Gastrocnemius medialis (tissue), 4 donors: ENCODE measurements around the gene CNPY2. TPM values are rescaled to one million over a fixed set of nuclear protein-coding genes. Genes with fewer than 3 reads are reported as not detected.

ENCODE experiments used
- ATAC-seq, 2 donors: fragments of 150-250 bp; one replicate each; pipeline ENCODE4 v1.9.1; 2016
- DNase-seq, 2 donors: peaks; one replicate each; pipeline ENCODE4 v3.0.0-alpha.2; 2019
- H3K27ac ChIP-seq, 4 donors: fragments of 200-600 bp; sonication (generic); 1 replicate in 1 of 4; 2 replicates in 3 of 4; pipeline ENCODE4 v1.5.1; 2016 to 2018; ENCODE audit warnings: mild to moderate bottlenecking in 2 of 4, moderate library complexity in 1 of 4
- H3K27me3 ChIP-seq, 3 donors: fragments of 200-600 bp; sonication (generic) in 2 of 3; 1 replicate in 1 of 3; 2 replicates in 2 of 3; pipeline versions ENCODE4 v1.5.1 to v1.6.0; 2016 to 2019; ENCODE audit warnings: mild to moderate bottlenecking in 1 of 3, moderate library complexity in 1 of 3
- H3K36me3 ChIP-seq, 2 donors: fragments of 200-600 bp; sonication (generic) in 1 of 2; one replicate each; pipeline ENCODE4 v1.5.1; 2017 to 2018
- H3K4me1 ChIP-seq, 2 donors: fragments of 200-600 bp; sonication (generic) in 1 of 2; one replicate each; pipeline ENCODE4 v1.5.1; 2016 to 2017; ENCODE audit warnings: mild to moderate bottlenecking in 2 of 2
- H3K4me3 ChIP-seq, 4 donors: fragments of 200-600 bp; sonication (generic) in 3 of 4; 1 replicate in 1 of 4; 2 replicates in 3 of 4; pipeline ENCODE4 v1.5.1; 2016 to 2019; ENCODE audit warnings: mild to moderate bottlenecking in 2 of 4
- H3K9me3 ChIP-seq, 3 donors: fragments of 200-600 bp; sonication (generic) in 2 of 3; 1 replicate in 1 of 3; 2 replicates in 2 of 3; pipeline ENCODE4 v1.5.1; 2016 to 2019
- POLR2A ChIP-seq, 2 donors: fragments of 450-650 bp; IDR thresholded peaks; one replicate each; pipeline ENCODE4 v1.6.1; 2017; ENCODE audit warnings: antibody characterized with exemption in 2 of 2, mild to moderate bottlenecking in 2 of 2, moderate library complexity in 2 of 2
- in situ Hi-C, 4 donors: fragments of 200-750 bp; cut with MboI; loops; one replicate each; pipeline versions ENCODE4 v1.15.0 to v1.8.0; 2017; ENCODE audit warnings: low sequenced_read_pairs in 4 of 4
- intact Hi-C: fragments of 100-400 bp; cut with DNase I; formaldehyde crosslinking; loops from one replicate; pipeline ENCODE4 v1.15.1; 2023; ENCODE audit warnings: low total_unique reads
- total RNA-seq, 4 donors: library from RNA; depleted of rRNA; stranded (reverse); fragments of >200 nt; gene quantifications; one replicate each; pipeline versions ENCODE4 v1.1.0 to v1.2.3, GENCODE V29; 2016
- TF ChIP-seq, protein P1 (sequence below), 5 experiments: fragments of 450-650 bp in 3 of 5; fragments of 200-600 bp in 2 of 5; sonication (generic) in 2 of 5; IDR thresholded peaks in 4 of 5; conservative IDR thresholded peaks in 1 of 5; 1 replicate in 4 of 5; 2 replicates in 1 of 5; pipeline ENCODE4 v1.5.1; 2016 to 2019; ENCODE audit warnings: antibody characterized with exemption in 5 of 5, mild to moderate bottlenecking in 3 of 5, moderate library complexity in 3 of 5

The CNPY2 gene
- total RNA-seq, 4 donors from 2014 or later, result 21.7 to 59.1 (median 28.4) TPM

DNA sequence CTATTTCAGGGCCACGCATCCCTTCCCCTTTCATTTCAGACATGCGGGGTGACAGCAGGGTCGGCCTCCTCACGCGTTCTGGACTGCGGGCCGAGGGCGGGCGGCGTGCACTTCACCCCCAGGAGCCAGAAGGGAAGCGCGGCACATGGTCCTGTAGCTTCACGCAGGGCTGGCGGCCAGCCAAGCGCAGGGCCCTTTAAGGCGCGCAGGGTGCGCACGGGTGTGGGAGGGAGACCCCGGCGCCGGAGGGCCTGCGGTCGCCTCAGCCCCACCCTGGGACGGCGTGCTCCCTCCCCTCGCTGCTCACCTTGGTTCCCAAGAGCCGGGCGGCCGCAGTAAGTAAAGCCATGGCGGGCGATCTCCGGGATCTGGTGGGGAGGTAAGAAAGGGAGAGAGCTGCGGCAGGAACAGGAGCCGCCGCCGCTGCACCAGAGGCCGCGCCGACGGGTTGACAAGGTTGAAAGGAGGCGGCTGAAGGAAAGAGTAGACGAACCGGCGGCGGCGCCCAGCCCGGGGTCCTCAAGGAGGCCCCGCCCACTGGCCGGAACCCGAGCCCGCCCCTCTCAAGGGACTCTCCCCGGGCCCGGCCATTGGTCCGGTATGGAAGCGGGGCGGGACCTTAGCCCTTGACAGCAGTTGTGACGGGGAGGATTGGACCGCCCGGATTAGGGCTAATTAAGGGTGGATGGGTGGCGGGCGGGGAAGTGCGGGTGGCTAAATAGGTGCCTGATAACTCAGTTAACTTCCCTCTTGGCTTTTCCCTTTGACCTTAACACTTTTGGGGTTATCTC, 15.7 kb downstream of the CNPY2 start, which contains the start of gene CS:
Gene CS (minus strand): TSS at position 478 of the 791 bp plus-strand sequence. CDS start 129 bp downstream, at position 349.
- TF ChIP-seq, protein P1, sequence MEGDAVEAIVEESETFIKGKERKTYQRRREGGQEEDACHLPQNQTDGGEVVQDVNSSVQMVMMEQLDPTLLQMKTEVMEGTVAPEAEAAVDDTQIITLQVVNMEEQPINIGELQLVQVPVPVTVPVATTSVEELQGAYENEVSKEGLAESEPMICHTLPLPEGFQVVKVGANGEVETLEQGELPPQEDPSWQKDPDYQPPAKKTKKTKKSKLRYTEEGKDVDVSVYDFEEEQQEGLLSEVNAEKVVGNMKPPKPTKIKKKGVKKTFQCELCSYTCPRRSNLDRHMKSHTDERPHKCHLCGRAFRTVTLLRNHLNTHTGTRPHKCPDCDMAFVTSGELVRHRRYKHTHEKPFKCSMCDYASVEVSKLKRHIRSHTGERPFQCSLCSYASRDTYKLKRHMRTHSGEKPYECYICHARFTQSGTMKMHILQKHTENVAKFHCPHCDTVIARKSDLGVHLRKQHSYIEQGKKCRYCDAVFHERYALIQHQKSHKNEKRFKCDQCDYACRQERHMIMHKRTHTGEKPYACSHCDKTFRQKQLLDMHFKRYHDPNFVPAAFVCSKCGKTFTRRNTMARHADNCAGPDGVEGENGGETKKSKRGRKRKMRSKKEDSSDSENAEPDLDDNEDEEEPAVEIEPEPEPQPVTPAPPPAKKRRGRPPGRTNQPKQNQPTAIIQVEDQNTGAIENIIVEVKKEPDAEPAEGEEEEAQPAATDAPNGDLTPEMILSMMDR (IDR thresholded peaks at IDR 0.05 in 4 of 5, conservative IDR thresholded peaks at IDR 0.05 in 1 of 5), result peak in 1 of 5 experiments; percentile 29
- peak; percentile 86 to 92 for TF ChIP-seq POLR2A (IDR thresholded peaks at IDR 0.05)
- Histone ChIP-seq H3K4me3 (peak within 1 kb of the TSS; percentile 74 to 95 (median 86)), H3K27ac (peak within 1 kb of the TSS; percentile 91 to 97 (median 94)), H3K9me3 (no peaks in the 10 kb centered on the region), H3K4me1 (peaks cover 66 to 71% of the 10 kb centered on the region in 2 donors), H3K27me3 (no peaks in the 10 kb centered on the region), H3K36me3 (no peaks in the 10 kb centered on the region)
- ATAC-seq (peak; percentile 82 to 94), DNase-seq (peak; percentile 99)
- intact Hi-C loops (loop anchor here (1.0 to 2.0 kb wide), 4 partner anchors 16 to 107 kb away; no protein-coding TSS in a partner anchor), in situ Hi-C loops (no loop called here)

DNA sequence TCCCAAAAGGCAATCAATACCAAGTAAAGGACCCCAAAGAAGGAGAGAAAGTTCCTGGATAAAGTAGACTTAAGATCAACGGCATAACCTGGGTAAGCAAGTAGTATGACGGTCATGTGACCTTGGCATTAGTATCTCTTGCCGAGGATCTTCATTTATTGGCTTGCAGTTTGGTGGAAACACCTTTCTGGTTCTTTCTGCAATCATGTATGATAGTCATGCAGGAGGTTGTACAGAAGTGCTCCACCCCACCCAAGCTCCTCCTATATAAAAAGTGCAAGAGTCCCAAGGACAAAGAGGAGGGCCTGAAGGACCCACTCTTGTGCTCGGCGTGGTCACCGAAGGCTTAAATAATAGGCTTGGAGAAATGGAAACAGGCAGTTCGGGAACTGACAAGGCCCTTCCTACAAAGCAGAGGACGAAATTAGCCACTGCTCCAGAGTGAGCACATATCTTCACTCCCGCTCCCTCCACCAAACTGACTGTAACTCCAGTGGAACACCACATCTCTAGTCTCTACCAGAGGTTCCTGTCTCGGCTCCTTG, 16.4 kb downstream of the CNPY2 start:
- DNase-seq, result no peak
- Histone ChIP-seq H3K4me1 (peaks cover 72 to 78% of the 10 kb centered on the region in 2 donors), H3K4me3 (peak overlapping the region; percentile 74 to 95 (median 86)), H3K36me3 (no peaks in the 10 kb centered on the region), H3K27ac (peak overlapping the region; percentile 91 to 97 (median 94)), H3K9me3 (no peaks in the 10 kb centered on the region), H3K27me3 (no peaks in the 10 kb centered on the region)
- no peak for TF ChIP-seq POLR2A (IDR thresholded peaks at IDR 0.05)
- TF ChIP-seq, protein P1 (IDR thresholded peaks at IDR 0.05 in 4 of 5, conservative IDR thresholded peaks at IDR 0.05 in 1 of 5), result no peak
- in situ Hi-C loops, result no loop called here
- intact Hi-C loops, result no loop called here
- ATAC-seq, result peak; percentile 2 to 8

DNA sequence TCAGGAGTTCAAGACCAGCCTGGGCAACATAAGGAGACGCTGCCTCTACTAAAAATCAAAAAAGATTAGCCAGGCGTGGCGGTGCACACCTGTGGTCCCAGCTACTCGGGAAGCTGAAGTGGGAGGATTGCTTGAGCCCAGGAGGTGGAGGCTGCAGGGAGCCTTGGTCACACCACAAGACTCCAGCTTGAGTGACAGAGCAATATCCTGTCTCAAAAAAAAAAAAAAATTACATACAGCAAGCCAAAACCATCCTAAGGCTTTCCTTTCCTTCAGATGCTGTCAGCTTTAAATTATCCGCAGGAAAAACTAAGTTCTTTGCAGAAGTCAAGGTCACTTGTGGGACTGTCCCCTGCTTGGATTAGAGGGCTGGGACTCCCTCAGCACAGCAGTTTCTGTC, 17.0 kb downstream of the CNPY2 start:
- H3K27me3 ChIP-seq, result no peaks in the 10 kb centered on the region
- DNase-seq (no peak), ATAC-seq (no peak)
- peak overlapping the region; percentile 74 to 95 (median 86) for H3K4me3 ChIP-seq
- intact Hi-C loops, result no loop called here
- TF ChIP-seq POLR2A (IDR thresholded peaks at IDR 0.05), result no peak
- TF ChIP-seq, protein P1 (IDR thresholded peaks at IDR 0.05 in 4 of 5, conservative IDR thresholded peaks at IDR 0.05 in 1 of 5), result no peak
- no peaks in the 10 kb centered on the region for H3K9me3 ChIP-seq
- H3K4me1 ChIP-seq, result peaks cover 78 to 83% of the 10 kb centered on the region in 2 donors
- H3K36me3 ChIP-seq, result no peaks in the 10 kb centered on the region
- in situ Hi-C loops, result no loop called here
- H3K27ac ChIP-seq, result peak overlapping the region; percentile 91 to 97 (median 94)

DNA sequence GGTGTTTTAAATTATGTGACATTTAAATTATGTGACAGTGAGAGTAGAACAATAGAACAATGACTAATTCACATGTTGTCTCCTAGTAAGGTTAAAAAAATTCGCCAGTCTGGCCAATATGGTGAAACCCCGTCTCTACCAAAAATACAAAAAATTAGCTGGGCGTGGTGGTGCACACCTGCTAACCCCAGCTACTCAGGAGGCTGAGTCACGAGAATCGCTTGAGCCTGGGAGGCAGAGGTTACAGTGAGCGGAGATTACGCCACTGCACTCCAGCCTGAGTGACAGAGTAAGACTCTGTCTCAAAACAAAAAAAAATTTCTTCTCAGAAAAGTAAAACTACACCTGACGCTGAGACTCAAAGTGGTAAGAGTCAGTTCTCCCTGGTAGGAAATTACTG, 18.4 kb downstream of the CNPY2 start:
- peaks cover 79 to 88% of the 10 kb centered on the region in 2 donors for H3K4me1 ChIP-seq
- H3K4me3 ChIP-seq, result no peak overlapping the region
- in situ Hi-C loops (no loop called here), intact Hi-C loops (no loop called here)
- no peaks in the 10 kb centered on the region for H3K27me3 ChIP-seq
- TF ChIP-seq POLR2A (IDR thresholded peaks at IDR 0.05), result no peak
- TF ChIP-seq, protein P1 (IDR thresholded peaks at IDR 0.05 in 4 of 5, conservative IDR thresholded peaks at IDR 0.05 in 1 of 5), result no peak
- DNase-seq, result no peak
- H3K27ac ChIP-seq, result peak overlapping the region; percentile 91 to 97 (median 94)
- no peaks in the 10 kb centered on the region for H3K36me3 ChIP-seq
- H3K9me3 ChIP-seq, result no peaks in the 10 kb centered on the region
- ATAC-seq, result no peak
